K562 (cell line): ENCODE data around the gene FUCA2. TPM values are rescaled to one million over a fixed set of nuclear protein-coding genes. Genes with fewer than 3 reads are reported as not detected.

ENCODE experiments used
- ADNP ChIP-seq: fragments of 200-800 bp; sonication (Bioruptor generic); IDR thresholded peaks from 2 replicates; pipeline ENCODE4 v1.6.1; 2016; ENCODE audit warnings: missing genetic modification characterization, missing compliant biosample characterization
- ATF1 ChIP-seq, 2 experiments: fragments of 450-650 bp in 1 of 2; IDR thresholded peaks; 2 replicates each; pipeline ENCODE4 v1.6.1; 2016; ENCODE audit warnings: missing compliant biosample characterization in 1 of 2, missing genetic modification characterization in 1 of 2
- CBFA2T2 ChIP-seq: fragments of 450-650 bp; conservative IDR thresholded peaks from 2 replicates; pipeline ENCODE4 v1.6.1; 2017; ENCODE audit warnings: mild to moderate bottlenecking
- CHD2 ChIP-seq: IDR thresholded peaks from 2 replicates; pipeline ENCODE4 v1.6.1; 2011; ENCODE audit warnings: low read depth, low read length
- DPF2 ChIP-seq: fragments of 450-650 bp; IDR thresholded peaks from 2 replicates; pipeline ENCODE4 v1.6.1; 2016
- MAZ ChIP-seq, 2 experiments: fragments of 450-650 bp in 1 of 2; sonication (generic) in 1 of 2; formaldehyde crosslinking; IDR thresholded peaks in 1 of 2; conservative IDR thresholded peaks in 1 of 2; 2 replicates each; pipeline versions ENCODE4 v1.4.0 to v1.5.0; 2020; ENCODE audit warnings: mild to moderate bottlenecking in 1 of 2, missing genetic modification reagents in 1 of 2
- MEF2A ChIP-seq: IDR thresholded peaks from 2 replicates; pipeline ENCODE4 v1.6.1; 2011; ENCODE audit warnings: low read depth, mild to moderate bottlenecking, low read length, moderate library complexity; ENCODE audit not compliant: control insufficient read depth
- MEF2D ChIP-seq: conservative IDR thresholded peaks from 2 replicates; pipeline ENCODE4 v1.6.1; 2016; ENCODE audit warnings: low read depth, missing genetic modification characterization, missing compliant biosample characterization
- NCOA2 ChIP-seq, 2 experiments: fragments of 450-650 bp; IDR thresholded peaks; 2 replicates each; pipeline ENCODE4 v1.6.1; 2018; ENCODE audit warnings: mild to moderate bottlenecking in 2 of 2, moderate library complexity in 1 of 2; ENCODE audit not compliant: partially characterized antibody in 2 of 2
- NUFIP1 ChIP-seq: fragments of 450-650 bp; IDR thresholded peaks from 2 replicates; pipeline ENCODE4 v1.6.1; 2018; ENCODE audit not compliant: partially characterized antibody
- PCBP1 ChIP-seq: fragments of 200-400 bp; formaldehyde crosslinking; IDR thresholded peaks from 2 replicates; pipeline ENCODE4 v1.6.1; 2018; ENCODE audit warnings: mild to moderate bottlenecking, low read depth, low read length; ENCODE audit not compliant: poor library complexity, severe bottlenecking
- SAFB2 ChIP-seq: fragments of 200-400 bp; formaldehyde crosslinking; IDR thresholded peaks from 2 replicates; pipeline ENCODE4 v1.6.1; 2018; ENCODE audit warnings: borderline replicate concordance, low read length, low read depth, moderate library complexity; ENCODE audit not compliant: severe bottlenecking
- SNIP1 ChIP-seq: fragments of 450-650 bp; IDR thresholded peaks from 2 replicates; pipeline ENCODE4 v1.7.1; 2017; ENCODE audit warnings: low read depth, mild to moderate bottlenecking
- TARDBP ChIP-seq: fragments of 450-650 bp; IDR thresholded peaks from 2 replicates; pipeline ENCODE4 v1.6.1; 2016
- TEAD4 ChIP-seq, 2 experiments: sonication (generic) in 1 of 2; formaldehyde crosslinking in 1 of 2; IDR thresholded peaks; 2 replicates each; pipeline versions ENCODE4 v1.6.1 to v1.8.0; 2012 to 2022; ENCODE audit warnings: borderline replicate concordance in 1 of 2, inconsistent platforms in 1 of 2, low read length in 1 of 2, mild to moderate bottlenecking in 1 of 2, missing genetic modification reagents in 1 of 2
- TFAP4 ChIP-seq: sonication (generic); formaldehyde crosslinking; IDR thresholded peaks from 2 replicates; pipeline ENCODE4 v1.8.0; 2022; ENCODE audit warnings: missing genetic modification reagents, mild to moderate bottlenecking, moderate library complexity, borderline replicate concordance
- ZBTB2 ChIP-seq: fragments of 450-650 bp; IDR thresholded peaks from 2 replicates; pipeline ENCODE4 v1.6.1; 2016; ENCODE audit warnings: antibody characterized with exemption
- ZNF146 ChIP-seq: IDR thresholded peaks from one replicate; pipeline ENCODE4 v1.6.1; 2018; ENCODE audit warnings: missing compliant biosample characterization; ENCODE audit not compliant: unreplicated experiment
- ZNF3 ChIP-seq: fragments of 250-450 bp; sonication (Bioruptor Pico); IDR thresholded peaks from 2 replicates; pipeline ENCODE4 v1.5.0; 2021; ENCODE audit warnings: mild to moderate bottlenecking, moderate library complexity
- ZNF311 ChIP-seq: fragments of 250-450 bp; sonication (Bioruptor Pico); IDR thresholded peaks from 2 replicates; pipeline ENCODE4 v1.4.0; 2020; ENCODE audit warnings: mild to moderate bottlenecking, moderate library complexity
- ZNF384 ChIP-seq: IDR thresholded peaks from 2 replicates; pipeline ENCODE4 v1.6.1; 2012; ENCODE audit warnings: low read depth, low read length, improper control_type of control experiment
- ZNF644 ChIP-seq: fragments of 200-800 bp; sonication (Bioruptor generic); IDR thresholded peaks from 2 replicates; pipeline ENCODE4 v1.6.1; 2016; ENCODE audit warnings: low read depth, missing genetic modification characterization, missing compliant biosample characterization
- ZNF695 ChIP-seq: fragments of 450-650 bp; formaldehyde crosslinking; IDR thresholded peaks from 2 replicates; pipeline ENCODE4 v1.4.0; 2020; ENCODE audit warnings: mild to moderate bottlenecking, moderate library complexity
- ZNF766 ChIP-seq: fragments of 200-800 bp; sonication (Bioruptor generic); conservative IDR thresholded peaks from 2 replicates; pipeline ENCODE4 v1.6.1; 2016; ENCODE audit warnings: missing genetic modification characterization, missing compliant biosample characterization
- polyA plus RNA-seq, 8 experiments: library from polyadenylated mRNA; depleted of rRNA in 4 of 8; stranded (reverse) in 5 of 8; unstranded in 3 of 8; fragments of >200 nt; fragmentation: Nextera tagmentation in 2 of 8; fragmentation: Illumina TruSeq in 1 of 8; extraction: Ambion mirVana in 2 of 8; extraction: Trizol in 1 of 8; gene quantifications; 2 replicates each; pipeline versions ENCODE4 v1.2.1 to v1.2.3, GENCODE V29; 2011 to 2014; ENCODE audit warnings: inconsistent platforms in 1 of 8, missing spikeins in 1 of 8
- total RNA-seq, 7 experiments: library from RNA; depleted of rRNA in 6 of 7; stranded (reverse); fragments of >200 nt in 6 of 7; fragmentation: Illumina TruSeq in 2 of 7; extraction: Trizol in 2 of 7; gene quantifications; 2 replicates each; pipeline versions ENCODE4 v1.2.1 to v1.2.3, GENCODE V29; 2011 to 2021; ENCODE audit warnings: low replicate concordance in 1 of 7
- TF ChIP-seq, protein P1 (sequence below): fragments of 450-650 bp; formaldehyde crosslinking; IDR thresholded peaks from 2 replicates; pipeline ENCODE4 v1.4.0; 2022; ENCODE audit warnings: missing genetic modification characterization

The FUCA2 gene
- total and polyA plus RNA-seq, 9 of the 15 experiments (the other 6 are each of a cell fraction or from before 2014, with no cell fraction given) = 20.6 to 112 (median 79.3) TPM

DNA sequence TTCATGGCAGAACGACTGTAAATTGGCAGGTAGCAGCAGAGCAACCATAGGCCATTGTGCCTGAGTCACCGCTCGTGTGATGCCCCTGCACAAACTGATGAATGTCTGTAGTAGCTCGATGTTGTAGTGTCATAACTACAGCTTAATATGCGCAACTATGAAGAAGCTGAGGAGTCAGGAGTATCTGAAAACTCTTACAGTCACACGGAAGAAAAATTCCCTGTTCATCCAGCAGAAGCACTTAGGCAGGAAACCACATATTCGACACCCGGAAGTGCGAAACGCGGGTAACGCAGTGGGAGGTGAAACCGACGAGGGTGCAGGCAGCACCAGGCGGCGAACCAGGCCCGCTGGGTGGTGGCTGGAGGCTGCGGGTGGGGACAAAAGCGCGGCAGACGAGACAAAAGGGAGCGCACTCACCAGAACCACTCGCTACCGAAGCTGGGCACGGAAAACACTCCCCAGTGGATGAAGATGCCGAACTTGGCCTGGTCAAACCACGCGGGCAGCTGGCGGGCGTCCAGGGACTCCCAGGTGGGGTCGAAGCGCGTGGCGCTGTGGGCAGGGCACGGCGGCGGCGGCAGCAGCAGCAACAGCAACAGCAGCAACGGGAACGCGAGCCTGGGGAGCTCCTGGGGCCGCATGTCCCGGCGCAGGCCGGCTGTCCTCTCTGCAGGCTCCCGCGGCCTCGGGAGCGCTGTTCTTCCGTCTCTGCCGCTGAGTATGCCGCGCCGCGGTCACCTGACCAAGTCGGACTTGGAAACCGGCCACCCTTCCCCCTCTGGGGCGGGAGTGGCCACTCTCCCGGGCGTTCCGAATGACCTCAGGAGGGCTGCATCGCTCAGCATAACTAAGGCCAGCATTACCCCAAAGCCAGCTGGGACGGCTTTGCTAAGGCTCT lies at the start of gene FUCA2 (continued):
- TF ChIP-seq ADNP = no peak
- peak; percentile 96 for TF ChIP-seq TFAP4 (CRISPR knock-in tag)
- TF ChIP-seq MAZ (CRISPR knock-in tag; conservative IDR thresholded peaks at IDR 0.05 in 1 of 2, IDR thresholded peaks at IDR 0.05 in 1 of 2) = peak; percentile 86
- no peak for TF ChIP-seq ZNF384
- no peak for TF ChIP-seq ZNF146 (CRISPR knock-in tag)
- TF ChIP-seq, protein P1, sequence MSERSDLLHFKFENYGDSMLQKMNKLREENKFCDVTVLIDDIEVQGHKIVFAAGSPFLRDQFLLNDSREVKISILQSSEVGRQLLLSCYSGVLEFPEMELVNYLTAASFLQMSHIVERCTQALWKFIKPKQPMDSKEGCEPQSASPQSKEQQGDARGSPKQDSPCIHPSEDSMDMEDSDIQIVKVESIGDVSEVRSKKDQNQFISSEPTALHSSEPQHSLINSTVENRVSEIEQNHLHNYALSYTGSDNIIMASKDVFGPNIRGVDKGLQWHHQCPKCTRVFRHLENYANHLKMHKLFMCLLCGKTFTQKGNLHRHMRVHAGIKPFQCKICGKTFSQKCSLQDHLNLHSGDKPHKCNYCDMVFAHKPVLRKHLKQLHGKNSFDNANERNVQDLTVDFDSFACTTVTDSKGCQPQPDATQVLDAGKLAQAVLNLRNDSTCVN (CRISPR knock-in tag) = no peak
- TF ChIP-seq TEAD4 (IDR thresholded peaks at IDR 0.05; ENCODE audit: low read length) = no peak; the same call in 1 of the 2 replicates
- peak; percentile 76; the same call in 1 of the 2 replicates for TF ChIP-seq TEAD4 (CRISPR knock-in tag; IDR thresholded peaks at IDR 0.05; ENCODE audit: borderline replicate concordance)
- peak; percentile 87 for TF ChIP-seq PCBP1
- TF ChIP-seq ZNF766 (CRISPR knock-in tag) = no peak; the same call in 1 of the 2 replicates
- TF ChIP-seq ZBTB2 = peak; percentile 83
- TF ChIP-seq DPF2 = peak; percentile 46; the same call in 1 of the 2 replicates
- no peak for TF ChIP-seq MEF2D (tag)
- no peak for TF ChIP-seq TARDBP
- TF ChIP-seq NCOA2 (IDR thresholded peaks at IDR 0.05; ENCODE audit: partially characterized antibody in 2 of 2) = no peak
- no peak for TF ChIP-seq ZNF644 (tag)
- TF ChIP-seq NUFIP1 = no peak
- no peak for TF ChIP-seq ZNF695
- no peak for TF ChIP-seq SNIP1
- no peak for TF ChIP-seq MEF2A
- TF ChIP-seq ATF1 (CRISPR knock-in tag; IDR thresholded peaks at IDR 0.05) = no peak; the same call in 1 of the 2 replicates
- peak; percentile 88 for TF ChIP-seq ATF1 (tag; IDR thresholded peaks at IDR 0.05)
- TF ChIP-seq ZNF3 = peak; percentile 82
- no peak for TF ChIP-seq SAFB2
- peak; percentile 67 for TF ChIP-seq CBFA2T2
- peak; percentile 51; the same call in 1 of the 2 replicates for TF ChIP-seq CHD2
- 0 out of 2 replicates have a peak, but pooled peaks have one; percentile 26 for TF ChIP-seq ZNF311 (CRISPR knock-in tag)
